SK-N-MC (cell line): ENCODE data around the gene TSPAN32.

Experiments
- EZH2 ChIP-seq: fragments of 200-600 bp; sonication (generic); IDR thresholded peaks from one replicate; pipeline ENCODE4 v1.6.1; 2017; ENCODE audit warnings: antibody characterized with exemption
- POLR2AphosphoS5 ChIP-seq: IDR thresholded peaks from 2 replicates; pipeline ENCODE4 v1.6.1; 2012; ENCODE audit warnings: mild to moderate bottlenecking, low read depth, low read length, borderline replicate concordance

DNA sequence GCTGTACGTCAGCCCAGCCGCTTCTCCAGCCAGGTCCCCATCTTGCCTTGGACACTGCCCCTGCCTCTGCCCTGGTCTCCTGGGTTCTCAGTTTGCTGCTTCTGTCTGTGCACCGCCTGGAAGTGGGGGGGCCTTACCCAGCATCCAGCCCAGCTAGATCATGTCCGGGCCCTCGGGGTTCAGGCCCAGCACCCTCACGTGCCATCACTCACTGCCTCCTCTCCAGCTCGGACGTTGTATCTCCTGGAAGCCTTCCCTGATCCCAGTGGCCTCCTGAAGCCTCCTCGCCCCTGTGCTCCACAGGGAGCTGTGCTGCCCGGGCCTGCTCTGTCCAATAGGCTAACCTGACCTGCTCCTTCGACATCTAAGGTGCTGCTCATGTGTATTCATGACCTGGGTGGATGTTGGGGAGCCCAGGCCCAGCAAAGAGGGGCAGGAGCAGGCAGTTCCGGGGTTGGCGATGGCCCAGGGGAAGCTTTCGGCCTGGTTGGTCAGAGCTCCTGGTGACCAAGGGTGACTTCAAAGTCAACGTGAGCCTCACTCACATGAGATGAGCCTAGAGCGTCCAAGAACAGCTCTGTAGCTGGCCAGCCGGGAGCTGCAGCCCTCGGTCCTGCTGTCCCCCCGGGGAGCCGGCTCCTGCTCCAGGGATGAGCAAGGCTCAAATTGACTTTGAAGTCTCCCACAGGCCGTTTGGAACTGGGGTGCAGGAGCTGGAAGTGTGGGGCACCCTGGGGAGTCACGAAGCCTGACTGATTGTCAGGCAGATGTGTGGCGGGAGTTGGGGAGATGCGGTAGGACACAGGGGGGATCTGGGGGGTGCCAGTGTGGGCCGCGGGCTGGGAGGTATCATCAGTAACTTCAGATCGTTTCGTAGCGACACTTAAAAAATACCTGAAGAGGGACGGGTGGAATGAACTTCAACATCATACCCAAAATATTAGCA, 26.2 kb upstream of the TSPAN32 start:
- TF ChIP-seq EZH2 (no peak), POLR2AphosphoS5 (no peak)
